MM.1S (cell line): ENCODE data around the gene KHDC4.

Source experiments
- DNase-seq: peaks from one replicate; pipeline ENCODE4 v3.0.0-alpha.2; 2015
- H2AFZ ChIP-seq: fragments of 300-600 bp; sonication (generic); 2 replicates; pipeline ENCODE4 v1.6.0; 2016; ENCODE audit warnings: antibody characterized with exemption, low read length
- H3F3A ChIP-seq: fragments of 300-600 bp; sonication (generic); 2 replicates; pipeline ENCODE4 v1.6.1; 2016; ENCODE audit warnings: mild to moderate bottlenecking, antibody characterized with exemption, low read length, moderate library complexity, mixed read lengths; ENCODE audit not compliant: insufficient read depth
- H3K27ac ChIP-seq: fragments of 300-600 bp; sonication (generic); 2 replicates; pipeline ENCODE4 v1.5.1; 2016; ENCODE audit warnings: mild to moderate bottlenecking, low read length
- H3K27me3 ChIP-seq: fragments of 300-600 bp; sonication (generic); replicated peaks from 2 replicates; pipeline ENCODE4 v1.6.0; 2016; ENCODE audit warnings: low read length; ENCODE audit not compliant: insufficient read depth
- H3K36me3 ChIP-seq: fragments of 300-600 bp; sonication (generic); replicated peaks from 2 replicates; pipeline ENCODE4 v1.6.1; 2016; ENCODE audit warnings: mild to moderate bottlenecking, low read length, mixed read lengths; ENCODE audit not compliant: insufficient read depth
- H3K4me1 ChIP-seq: fragments of 300-600 bp; sonication (generic); 2 replicates; pipeline ENCODE4 v1.6.1; 2016; ENCODE audit warnings: low read length, mixed read lengths
- H3K4me2 ChIP-seq: fragments of 300-600 bp; sonication (generic); 2 replicates; pipeline ENCODE4 v1.6.0; 2016; ENCODE audit warnings: low read depth, low read length
- H3K4me3 ChIP-seq: fragments of 300-600 bp; sonication (generic); 2 replicates; pipeline ENCODE4 v1.5.1; 2016; ENCODE audit warnings: low read length, mixed read lengths
- H3K79me2 ChIP-seq: fragments of 300-600 bp; sonication (generic); 2 replicates; pipeline ENCODE4 v1.6.1; 2016; ENCODE audit warnings: mixed run types, low read length, mixed read lengths
- H3K9ac ChIP-seq: fragments of 300-600 bp; sonication (generic); 2 replicates; pipeline ENCODE4 v1.6.1; 2016; ENCODE audit warnings: low read length, mixed read lengths
- H3K9me2 ChIP-seq: fragments of 300-600 bp; sonication (generic); replicated peaks from 2 replicates; pipeline ENCODE4 v1.6.1; 2016; ENCODE audit warnings: mild to moderate bottlenecking, low read length, mixed read lengths; ENCODE audit not compliant: insufficient read depth
- H3K9me3 ChIP-seq: fragments of 300-600 bp; sonication (generic); replicated peaks from 2 replicates; pipeline ENCODE4 v1.6.1; 2016; ENCODE audit warnings: mild to moderate bottlenecking, low read length, mixed read lengths; ENCODE audit not compliant: insufficient read depth
- H4K20me1 ChIP-seq: fragments of 300-600 bp; sonication (generic); 2 replicates; pipeline ENCODE4 v1.6.1; 2016; ENCODE audit warnings: mild to moderate bottlenecking, low read length, moderate library complexity, mixed read lengths; ENCODE audit not compliant: insufficient read depth
- EZH2 ChIP-seq: fragments of 300-600 bp; sonication (generic); optimal IDR thresholded peaks from 2 replicates; pipeline ENCODE3; 2017; ENCODE audit warnings: low read depth, mild to moderate bottlenecking, antibody characterized with exemption, low read length, mixed read lengths
- EZH2phosphoT487 ChIP-seq: fragments of 300-600 bp; sonication (generic); IDR thresholded peaks from 2 replicates; pipeline ENCODE4 v1.6.1; 2018; ENCODE audit warnings: antibody characterized with exemption, low read length
- TF ChIP-seq, protein P1 (sequence below): fragments of 300-600 bp; sonication (generic); IDR thresholded peaks from 2 replicates; pipeline ENCODE4 v1.5.1; 2016; ENCODE audit warnings: antibody characterized with exemption, low read length, mixed read lengths

The KHDC4 gene

DNA sequence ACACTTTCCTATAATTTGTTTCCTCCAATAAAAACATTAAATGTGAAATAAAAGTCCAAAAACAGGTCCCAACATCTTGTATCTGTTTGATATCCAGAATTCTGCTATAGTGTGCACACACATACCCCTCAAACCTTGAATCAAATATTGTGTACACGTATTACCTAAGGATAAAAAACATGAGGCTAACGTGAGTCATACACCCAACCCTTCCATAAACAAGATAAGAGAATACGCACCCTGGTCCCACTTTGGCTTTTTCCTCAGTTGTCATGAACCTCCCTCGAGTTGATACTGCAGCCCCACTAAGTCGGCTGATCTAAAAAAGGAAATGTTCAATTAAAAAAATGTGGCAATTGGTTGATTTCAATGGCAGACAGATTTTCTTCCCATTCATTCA is 5.2 kb downstream of the KHDC4 start:
- H2AFZ ChIP-seq = no peak overlapping the region
- peaks cover 15% of the 10 kb centered on the region for H3K4me1 ChIP-seq
- peaks cover 20% of the 10 kb centered on the region for H4K20me1 ChIP-seq
- TF ChIP-seq, protein P1, sequence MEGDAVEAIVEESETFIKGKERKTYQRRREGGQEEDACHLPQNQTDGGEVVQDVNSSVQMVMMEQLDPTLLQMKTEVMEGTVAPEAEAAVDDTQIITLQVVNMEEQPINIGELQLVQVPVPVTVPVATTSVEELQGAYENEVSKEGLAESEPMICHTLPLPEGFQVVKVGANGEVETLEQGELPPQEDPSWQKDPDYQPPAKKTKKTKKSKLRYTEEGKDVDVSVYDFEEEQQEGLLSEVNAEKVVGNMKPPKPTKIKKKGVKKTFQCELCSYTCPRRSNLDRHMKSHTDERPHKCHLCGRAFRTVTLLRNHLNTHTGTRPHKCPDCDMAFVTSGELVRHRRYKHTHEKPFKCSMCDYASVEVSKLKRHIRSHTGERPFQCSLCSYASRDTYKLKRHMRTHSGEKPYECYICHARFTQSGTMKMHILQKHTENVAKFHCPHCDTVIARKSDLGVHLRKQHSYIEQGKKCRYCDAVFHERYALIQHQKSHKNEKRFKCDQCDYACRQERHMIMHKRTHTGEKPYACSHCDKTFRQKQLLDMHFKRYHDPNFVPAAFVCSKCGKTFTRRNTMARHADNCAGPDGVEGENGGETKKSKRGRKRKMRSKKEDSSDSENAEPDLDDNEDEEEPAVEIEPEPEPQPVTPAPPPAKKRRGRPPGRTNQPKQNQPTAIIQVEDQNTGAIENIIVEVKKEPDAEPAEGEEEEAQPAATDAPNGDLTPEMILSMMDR = no peak
- no peaks in the 10 kb centered on the region for H3K27me3 ChIP-seq
- H3K9me2 ChIP-seq = no peaks in the 10 kb centered on the region
- H3K4me3 ChIP-seq = no peak overlapping the region
- H3K79me2 ChIP-seq = peaks cover 93% of the 10 kb centered on the region
- no peak overlapping the region for H3K27ac ChIP-seq
- peaks cover 38% of the 10 kb centered on the region for H3K36me3 ChIP-seq
- H3F3A ChIP-seq = peaks cover 15% of the 10 kb centered on the region
- no peaks in the 10 kb centered on the region for H3K9me3 ChIP-seq
- H3K4me2 ChIP-seq = no peak overlapping the region
- DNase-seq = no peak
- no peak overlapping the region for H3K9ac ChIP-seq

DNA sequence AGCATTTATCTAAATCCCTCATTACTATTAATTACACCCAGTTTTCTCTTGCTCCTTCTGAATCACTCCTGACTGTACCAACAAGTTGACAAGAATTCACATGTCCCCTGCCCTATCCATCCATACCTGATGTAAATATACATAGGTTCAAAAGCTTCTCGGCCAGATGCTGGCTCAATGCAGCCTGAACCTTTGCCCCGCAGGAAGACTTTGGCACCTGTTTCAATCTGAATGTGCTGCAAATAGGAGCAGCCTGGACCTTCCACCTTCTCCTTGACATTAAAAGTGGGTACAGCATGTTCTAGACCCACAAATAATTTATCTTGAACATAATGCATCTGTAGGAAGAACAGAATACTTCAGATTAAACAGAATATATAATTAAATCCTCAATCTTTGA is 8.7 kb downstream of the KHDC4 start:
- H3K27ac ChIP-seq = no peak overlapping the region
- DNase-seq = no peak
- H3K36me3 ChIP-seq = peaks cover 54% of the 10 kb centered on the region
- H3K27me3 ChIP-seq = no peaks in the 10 kb centered on the region
- H3F3A ChIP-seq = no peaks in the 10 kb centered on the region; the same call in 1 of the 2 replicates
- H3K9me2 ChIP-seq = no peaks in the 10 kb centered on the region
- H2AFZ ChIP-seq = no peak overlapping the region
- H3K4me2 ChIP-seq = no peak overlapping the region
- peaks cover 16% of the 10 kb centered on the region for H4K20me1 ChIP-seq
- H3K4me3 ChIP-seq = no peak overlapping the region
- H3K4me1 ChIP-seq = no peaks in the 10 kb centered on the region; the same call in 1 of the 2 replicates
- TF ChIP-seq EZH2phosphoT487 = no peak
- H3K79me2 ChIP-seq = peaks cover 86% of the 10 kb centered on the region
- no peak overlapping the region for H3K9ac ChIP-seq
- no peaks in the 10 kb centered on the region for H3K9me3 ChIP-seq

DNA sequence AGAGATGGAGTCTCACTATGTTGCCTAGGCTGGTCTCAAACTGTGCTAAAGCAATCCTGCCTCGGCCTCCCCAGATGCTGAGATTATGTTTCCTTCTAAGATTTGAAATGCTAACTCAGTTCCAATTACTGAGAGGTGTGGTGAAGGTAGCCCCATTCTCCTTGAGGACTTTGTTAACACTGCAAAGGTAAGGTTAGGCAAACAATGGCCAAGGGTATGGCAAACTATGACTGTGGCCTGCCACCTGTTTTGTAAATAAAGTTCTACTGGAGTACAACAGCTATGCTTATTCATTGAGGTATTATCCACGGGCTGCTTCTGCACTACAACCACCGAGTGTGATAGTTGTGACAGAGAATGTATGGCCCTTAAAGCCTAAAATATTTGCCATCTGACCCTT is 13.5 kb downstream of the KHDC4 start:
- DNase-seq = no peak
- Histone ChIP-seq H3F3A (peaks cover 20% of the 10 kb centered on the region), H2AFZ (no peak overlapping the region), H3K79me2 (peaks cover 78% of the 10 kb centered on the region), H3K4me2 (no peak overlapping the region), H4K20me1 (peaks cover 18% of the 10 kb centered on the region), H3K27me3 (no peaks in the 10 kb centered on the region), H3K9me2 (no peaks in the 10 kb centered on the region), H3K9me3 (no peaks in the 10 kb centered on the region), H3K9ac (no peak overlapping the region), H3K36me3 (peaks cover 54% of the 10 kb centered on the region), H3K4me3 (no peak overlapping the region), H3K27ac (no peak overlapping the region), H3K4me1 (no peaks in the 10 kb centered on the region)
- TF ChIP-seq EZH2 (no peak), EZH2phosphoT487 (no peak)
- TF ChIP-seq, protein P1 = no peak

DNA sequence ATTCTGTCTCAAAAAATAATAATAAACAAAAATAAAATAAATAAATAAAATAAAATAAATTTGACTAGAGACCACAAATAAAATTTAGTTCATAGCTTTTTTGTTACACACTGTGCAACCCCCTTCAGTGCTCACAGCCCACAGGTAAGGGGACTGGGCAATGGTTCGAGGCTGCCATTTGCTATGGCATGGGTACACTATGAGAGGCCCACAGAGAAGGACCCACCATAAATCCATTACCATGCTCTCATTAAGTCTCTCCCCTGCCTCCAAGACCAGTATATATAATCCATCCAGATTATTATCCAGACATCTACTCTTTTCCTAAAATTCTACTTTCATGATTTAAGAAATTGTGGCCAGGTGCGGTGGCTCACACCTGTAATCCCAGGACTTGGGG is 14.4 kb downstream of the KHDC4 start:
- Histone ChIP-seq H3K36me3 (peaks cover 54% of the 10 kb centered on the region), H3K9me3 (no peaks in the 10 kb centered on the region), H3K9me2 (no peaks in the 10 kb centered on the region), H3K4me3 (no peak overlapping the region), H3K27ac (no peak overlapping the region), H3K4me2 (no peak overlapping the region), H2AFZ (no peak overlapping the region), H3F3A (peaks cover 21% of the 10 kb centered on the region), H4K20me1 (peaks cover 15% of the 10 kb centered on the region), H3K4me1 (no peaks in the 10 kb centered on the region), H3K27me3 (no peaks in the 10 kb centered on the region), H3K79me2 (peaks cover 75% of the 10 kb centered on the region), H3K9ac (no peak overlapping the region)
- no peak for DNase-seq
- TF ChIP-seq EZH2 (no peak), EZH2phosphoT487 (no peak)
- TF ChIP-seq, protein P1 = no peak
